HK-2 (cell line): Measurements from ENCODE around the gene EYA2.
"Not testable (repeated sequence)": the region's sequence is repeated elsewhere in the genome, so short reads cannot be mapped to it uniquely, and the experiment has no call there.

Source experiments
- DNase-seq: peaks from one replicate; pipeline ENCODE4 v3.0.0-alpha.2; 2018; ENCODE audit not compliant: unreplicated experiment

EYA2 gene

GRCh38 chr20:47202733-47203667, 308.4 kb downstream of the EYA2 start:
- DNase-seq, result no peak

- no peak for DNase-seq
Observed at GRCh38 chr20:47204008-47204849, 309.6 kb downstream of the EYA2 start.

GRCh38 chr20:47204850-47205122, 310.1 kb downstream of the EYA2 start:
- DNase-seq, result not testable (repeated sequence)

- DNase-seq, result peak; percentile 45
Observed at GRCh38 chr20:47205577-47206123, 311.0 kb downstream of the EYA2 start.

- not testable (repeated sequence) for DNase-seq
Observed at GRCh38 chr20:47206552-47206951, 311.9 kb downstream of the EYA2 start.

GRCh38 chr20:47206962-47207641, 312.5 kb downstream of the EYA2 start:
- DNase-seq, result no peak

- no peak for DNase-seq
Observed at GRCh38 chr20:47208534-47209174, 314.0 kb downstream of the EYA2 start.

GRCh38 chr20:47209982-47210381, 315.3 kb downstream of the EYA2 start:
- DNase-seq, result no peak

GRCh38 chr20:47210470-47210869, 315.8 kb downstream of the EYA2 start:
- no peak for DNase-seq

- DNase-seq, result no peak
Observed at GRCh38 chr20:47211036-47211435, 316.4 kb downstream of the EYA2 start.

GRCh38 chr20:47212606-47213207, 318.1 kb downstream of the EYA2 start:
- no peak for DNase-seq

GRCh38 chr20:47213966-47214365, 319.3 kb downstream of the EYA2 start:
- no peak for DNase-seq

- no peak for DNase-seq
Observed at GRCh38 chr20:47215653-47216397, 321.2 kb downstream of the EYA2 start.

- no peak for DNase-seq
Observed at GRCh38 chr20:47216819-47217410, 322.3 kb downstream of the EYA2 start.

- no peak for DNase-seq
Observed at GRCh38 chr20:47217482-47218446, 323.1 kb downstream of the EYA2 start.

GRCh38 chr20:47220161-47220582, 325.5 kb downstream of the EYA2 start:
- DNase-seq, result peak; percentile 34

GRCh38 chr20:47221036-47221625, 326.5 kb downstream of the EYA2 start:
- DNase-seq, result no peak

- no peak for DNase-seq
Observed at GRCh38 chr20:47222468-47223119, 328.0 kb downstream of the EYA2 start.
